HepG2 (cell line): ENCODE results near the gene FBXO48. TPM values are rescaled to one million over a fixed set of nuclear protein-coding genes. Genes with fewer than 3 reads are reported as not detected.

Experiments
- ATAC-seq: fragments of 200-7000 bp; cut with Tn5 transposase; 3 replicates; pipeline ENCODE4 v1.9.1; 2020; ENCODE audit warnings: mild to moderate bottlenecking, moderate library complexity
- BruUV-seq: library from RNA; stranded (reverse); fragments of 400-500 nt; replicated peaks from 2 replicates; lab custom pipeline; 2021; lab: Mats Ljungman, UMichigan
- CTCF ChIA-PET: fragments of 300-600 bp; formaldehyde crosslinking; extraction: SDS; loops from one replicate; lab custom pipeline; 2021; ENCODE audit warnings: low total read pairs, inconsistent platforms, low intra/inter-chr PET ratio; lab: Yijun Ruan, JAX
- POLR2A ChIA-PET: fragments of 350-600 bp; sonication (Branson Sonifier 250); formaldehyde crosslinking; loops from one replicate; lab custom pipeline; 2020; ENCODE audit warnings: antibody characterized with exemption, inconsistent platforms; lab: Yijun Ruan, JAX
- DNase-seq: peaks from one replicate; pipeline ENCODE4 v3.0.0-alpha.2; 2015; ENCODE audit warnings: low spot score
- FAIRE-seq: peaks from 3 replicates; lab custom pipeline; 2011; peaks lifted over from hg19 to GRCh38; lab: Jason Lieb, UNC
- H2AFZ ChIP-seq: one replicate; pipeline ENCODE4 v1.6.1; 2011; ENCODE audit warnings: low read length, inconsistent platforms
- H3K27ac ChIP-seq: fragments of 300-600 bp; 3 replicates; pipeline ENCODE4 v1.8.0; 2011; ENCODE audit warnings: mixed run types, mild to moderate bottlenecking, mixed read lengths, low read length, inconsistent platforms; ENCODE audit not compliant: insufficient read depth; ENCODE audit errors: extremely low read length
- H3K27me3 ChIP-seq, 2 experiments: fragments of 200-600 bp in 1 of 2; 2 replicates in 1 of 2; 3 replicates in 1 of 2; pipeline versions ENCODE4 v1.6.0 to v1.8.0; 2011; ENCODE audit warnings: low read length in 2 of 2, mild to moderate bottlenecking in 2 of 2, moderate library complexity in 2 of 2, inconsistent platforms in 1 of 2; ENCODE audit not compliant: insufficient read depth in 2 of 2, control insufficient read depth in 1 of 2
- H3K36me3 ChIP-seq, 2 experiments: fragments of 200-600 bp in 1 of 2; replicated peaks in 1 of 2; 2 replicates in 1 of 2; 3 replicates in 1 of 2; pipeline versions ENCODE4 v1.5.1 to v1.8.0; 2011; ENCODE audit warnings: low read length in 2 of 2, inconsistent platforms in 1 of 2; ENCODE audit not compliant: insufficient read depth in 2 of 2, control insufficient read depth in 1 of 2
- H3K4me1 ChIP-seq: 2 replicates; pipeline ENCODE4 v1.5.1; 2012; ENCODE audit warnings: low read length, inconsistent platforms; ENCODE audit not compliant: insufficient read depth
- H3K4me2 ChIP-seq: 2 replicates; pipeline ENCODE4 v1.6.0; 2011; ENCODE audit warnings: low read depth, low read length, inconsistent platforms
- H3K4me3 ChIP-seq, 3 experiments: fragments of 200-600 bp in 1 of 3; sonication (generic), shearing (Covaris generic) in 1 of 3; replicated peaks in 1 of 3; 2 replicates each; pipeline ENCODE4 v1.5.1; 2011 to 2016; ENCODE audit warnings: low read length in 3 of 3, inconsistent platforms in 2 of 3, low read depth in 2 of 3, mild to moderate bottlenecking in 2 of 3, control low read depth in 1 of 3, mixed read lengths in 1 of 3; ENCODE audit not compliant: insufficient read depth in 1 of 3
- H3K79me2 ChIP-seq: one replicate; pipeline ENCODE4 v1.6.1; 2011; ENCODE audit warnings: low read length, inconsistent platforms; ENCODE audit not compliant: insufficient read depth
- H3K9ac ChIP-seq: 2 replicates; pipeline ENCODE4 v1.6.0; 2011; ENCODE audit warnings: mild to moderate bottlenecking, low read depth, low read length, inconsistent platforms; ENCODE audit not compliant: insufficient read depth
- H3K9me3 ChIP-seq: 2 replicates; pipeline ENCODE4 v1.5.1; 2012; ENCODE audit warnings: mild to moderate bottlenecking, low read length
- H4K20me1 ChIP-seq: 2 replicates; pipeline ENCODE4 v1.6.0; 2011; ENCODE audit warnings: inconsistent platforms, mild to moderate bottlenecking, low read length, moderate library complexity; ENCODE audit not compliant: insufficient read depth
- CEBPB ChIP-seq: IDR thresholded peaks from 2 replicates; pipeline ENCODE4 v1.6.1; 2011; ENCODE audit warnings: low read depth, low read length, improper control_type of control experiment, borderline replicate concordance
- PTBP1 ChIP-seq: fragments of 200-400 bp; formaldehyde crosslinking; IDR thresholded peaks from 2 replicates; pipeline ENCODE4 v1.6.1; 2018; ENCODE audit warnings: low read length, low read depth; ENCODE audit not compliant: poor library complexity, severe bottlenecking
- SOX13 ChIP-seq, 3 experiments: fragments of 450-650 bp in 1 of 3; sonication (generic) in 1 of 3; formaldehyde crosslinking in 1 of 3; IDR thresholded peaks in 2 of 3; conservative IDR thresholded peaks in 1 of 3; 2 replicates each; pipeline versions ENCODE4 v1.5.0 to v1.6.1; 2016 to 2020; ENCODE audit warnings: antibody characterized with exemption in 1 of 3, mild to moderate bottlenecking in 1 of 3, missing compliant biosample characterization in 1 of 3, missing genetic modification reagents in 1 of 3, moderate library complexity in 1 of 3
- SOX5 ChIP-seq: IDR thresholded peaks from 2 replicates; pipeline ENCODE4 v1.6.1; 2016; ENCODE audit warnings: borderline replicate concordance
- SRSF9 ChIP-seq: fragments of 200-400 bp; formaldehyde crosslinking; IDR thresholded peaks from 2 replicates; pipeline ENCODE4 v1.6.1; 2018; ENCODE audit warnings: borderline replicate concordance, mild to moderate bottlenecking, low read depth, low read length; ENCODE audit not compliant: insufficient read depth, poor library complexity, severe bottlenecking
- WGBS: methylation state at CpG from one replicate; pipeline ENCODE4 v1.1.6; 2017; ENCODE audit warnings: low lambda C conversion rate; 5-methylcytosine and 5-hydroxymethylcytosine counted together
- in situ Hi-C: cut with HindIII; loops from 2 replicates; pipeline ENCODE4 v1.10.0; 2017; ENCODE audit warnings: low pct_unique_long_range_greater_than_20kb; ENCODE audit not compliant: extremely low pct_ligation_motif_present
- intact Hi-C: fragments of 100-400 bp; cut with micrococcal nuclease; formaldehyde crosslinking; loops from one replicate; pipeline ENCODE4 v1.10.0; 2022; ENCODE audit not compliant: unreplicated experiment
- polyA plus RNA-seq, 8 experiments: library from polyadenylated mRNA; depleted of rRNA in 3 of 8; stranded (reverse) in 7 of 8; unstranded in 1 of 8; fragments of >200 nt; fragmentation: Illumina TruSeq in 4 of 8; extraction: Trizol in 4 of 8; gene quantifications; 2 replicates each; pipeline versions ENCODE4 v1.2.1 to v1.2.3, GENCODE V29; 2011 to 2016; ENCODE audit warnings: low read depth in 4 of 8, missing spikeins in 1 of 8, mixed read lengths in 1 of 8; ENCODE audit not compliant: insufficient read depth in 1 of 8
- total RNA-seq, 5 experiments: library from RNA; depleted of rRNA; stranded (reverse); fragments of >200 nt; fragmentation: Illumina TruSeq; extraction: Trizol; gene quantifications; 2 replicates each; pipeline ENCODE4 v1.2.3, GENCODE V29; 2016; ENCODE audit warnings: low read depth in 1 of 5
- TF ChIP-seq, protein P1 (sequence below): sonication (generic); formaldehyde crosslinking; IDR thresholded peaks from 2 replicates; pipeline ENCODE4 v1.9.0; 2021; ENCODE audit warnings: mild to moderate bottlenecking, missing genetic modification reagents
- TF ChIP-seq, protein P2 (sequence below): fragments of 450-650 bp; IDR thresholded peaks from 2 replicates; pipeline ENCODE4 v1.6.1; 2016

Gene FBXO48
- total and polyA plus RNA-seq, 2 of the 13 experiments (the other 11 are each of a cell fraction or from before 2014, with no cell fraction given) = 0.42 to 1.1 TPM

DNA sequence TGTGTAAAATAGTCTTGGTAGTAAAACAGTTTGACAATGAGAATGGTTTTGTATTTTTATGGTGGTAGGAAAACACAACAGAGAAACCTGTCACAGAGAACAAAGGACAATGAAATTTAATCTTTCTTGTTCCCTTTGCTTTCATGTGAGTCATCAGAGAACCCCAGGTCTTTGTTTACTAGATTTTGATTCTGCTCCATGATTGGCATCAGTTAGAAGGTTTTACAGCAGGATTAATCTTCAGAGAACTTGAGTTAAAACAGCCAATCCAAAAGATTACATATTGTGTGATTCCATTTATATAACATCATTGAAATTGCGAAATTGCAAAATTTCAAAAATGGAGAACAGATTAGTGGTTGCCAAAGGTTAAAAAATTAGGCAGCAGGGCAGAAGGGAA lies 2.8 kb upstream of the FBXO48 start:
- POLR2A ChIA-PET = no interaction called here
- no peak for TF ChIP-seq SOX13 (IDR thresholded peaks at IDR 0.05)
- TF ChIP-seq SOX13 (CRISPR knock-in tag; conservative IDR thresholded peaks at IDR 0.05 in 1 of 2, IDR thresholded peaks at IDR 0.05 in 1 of 2) = peak in 1 of 2 experiments; percentile 75; a peak in 2 of 4 replicates
- TF ChIP-seq SRSF9 = no peak
- TF ChIP-seq CEBPB = peak; percentile 79
- TF ChIP-seq SOX5 (CRISPR knock-in tag) = peak; percentile 65; the same call in 1 of the 2 replicates
- TF ChIP-seq, all 625 proteins: peak for 3
- no peak overlapping the region for H3K4me2 ChIP-seq
- H3K79me2 ChIP-seq = no peaks in the 10 kb centered on the region
- no peak overlapping the region for H2AFZ ChIP-seq
- DNase-seq (peak; percentile 37), FAIRE-seq (no peak), ATAC-seq (no peak)
- no peaks in the 10 kb centered on the region; a peak in 1 of 5 replicates for H3K27me3 ChIP-seq
- H3K36me3 ChIP-seq = no peaks in the 10 kb centered on the region
- no peak overlapping the region for H3K4me3 ChIP-seq
- intact Hi-C loops (loop anchor here (1.0 kb wide), 1 partner anchor 14 kb away; no protein-coding TSS in a partner anchor), in situ Hi-C loops (loop anchor here (5.0 to 10.0 kb wide), 2 partner anchors 237 to 455 kb away; no protein-coding TSS in a partner anchor)
- H3K27ac ChIP-seq = no peak overlapping the region
- 63% methylated on average over 1 of the region's 1 CpG for WGBS
- CTCF ChIA-PET = no interaction called here
- no peak overlapping the region for H3K9ac ChIP-seq
- H3K4me1 ChIP-seq = peaks cover 28% of the 10 kb centered on the region
- BruUV-seq = no TSS peak
- no peaks in the 10 kb centered on the region for H4K20me1 ChIP-seq
- H3K9me3 ChIP-seq = no peaks in the 10 kb centered on the region

DNA sequence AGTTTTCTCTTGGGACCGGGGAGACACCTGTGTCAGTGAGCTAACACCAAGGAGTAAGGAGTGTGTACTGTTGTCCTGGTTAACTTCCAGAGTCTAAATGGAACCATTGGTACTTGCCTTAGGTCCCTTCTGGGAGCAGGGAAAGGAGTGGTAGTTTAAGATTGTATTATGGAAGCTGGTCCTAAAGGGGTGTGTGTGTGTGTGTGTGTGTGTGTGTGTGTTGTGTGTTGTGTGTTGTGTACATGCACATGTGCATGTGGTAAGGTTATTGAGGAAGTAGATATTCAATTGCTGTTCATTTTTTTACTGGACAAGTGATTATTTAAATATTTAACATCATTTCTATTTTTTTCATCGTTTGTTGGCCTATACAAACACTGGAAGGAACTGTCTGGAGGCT lies 1.7 kb upstream of the FBXO48 start:
- no peak for FAIRE-seq

More for the DNA sequence above, 1.7 kb upstream of the FBXO48 start:
- no peaks in the 10 kb centered on the region for H3K79me2 ChIP-seq
- H3K4me2 ChIP-seq = peak overlapping the region; percentile 68
- DNase-seq = no peak
- no peaks in the 10 kb centered on the region for H3K9me3 ChIP-seq
- peaks cover 28% of the 10 kb centered on the region for H3K4me1 ChIP-seq
- H3K27me3 ChIP-seq = no peaks in the 10 kb centered on the region; a peak in 1 of 5 replicates
- 67% methylated on average over 2 of the region's 2 CpGs for WGBS
- no peaks in the 10 kb centered on the region for H3K36me3 ChIP-seq
- no peak overlapping the region for H2AFZ ChIP-seq
- H3K27ac ChIP-seq = no peak overlapping the region
- ATAC-seq = no peak
- TF ChIP-seq, protein P1, sequence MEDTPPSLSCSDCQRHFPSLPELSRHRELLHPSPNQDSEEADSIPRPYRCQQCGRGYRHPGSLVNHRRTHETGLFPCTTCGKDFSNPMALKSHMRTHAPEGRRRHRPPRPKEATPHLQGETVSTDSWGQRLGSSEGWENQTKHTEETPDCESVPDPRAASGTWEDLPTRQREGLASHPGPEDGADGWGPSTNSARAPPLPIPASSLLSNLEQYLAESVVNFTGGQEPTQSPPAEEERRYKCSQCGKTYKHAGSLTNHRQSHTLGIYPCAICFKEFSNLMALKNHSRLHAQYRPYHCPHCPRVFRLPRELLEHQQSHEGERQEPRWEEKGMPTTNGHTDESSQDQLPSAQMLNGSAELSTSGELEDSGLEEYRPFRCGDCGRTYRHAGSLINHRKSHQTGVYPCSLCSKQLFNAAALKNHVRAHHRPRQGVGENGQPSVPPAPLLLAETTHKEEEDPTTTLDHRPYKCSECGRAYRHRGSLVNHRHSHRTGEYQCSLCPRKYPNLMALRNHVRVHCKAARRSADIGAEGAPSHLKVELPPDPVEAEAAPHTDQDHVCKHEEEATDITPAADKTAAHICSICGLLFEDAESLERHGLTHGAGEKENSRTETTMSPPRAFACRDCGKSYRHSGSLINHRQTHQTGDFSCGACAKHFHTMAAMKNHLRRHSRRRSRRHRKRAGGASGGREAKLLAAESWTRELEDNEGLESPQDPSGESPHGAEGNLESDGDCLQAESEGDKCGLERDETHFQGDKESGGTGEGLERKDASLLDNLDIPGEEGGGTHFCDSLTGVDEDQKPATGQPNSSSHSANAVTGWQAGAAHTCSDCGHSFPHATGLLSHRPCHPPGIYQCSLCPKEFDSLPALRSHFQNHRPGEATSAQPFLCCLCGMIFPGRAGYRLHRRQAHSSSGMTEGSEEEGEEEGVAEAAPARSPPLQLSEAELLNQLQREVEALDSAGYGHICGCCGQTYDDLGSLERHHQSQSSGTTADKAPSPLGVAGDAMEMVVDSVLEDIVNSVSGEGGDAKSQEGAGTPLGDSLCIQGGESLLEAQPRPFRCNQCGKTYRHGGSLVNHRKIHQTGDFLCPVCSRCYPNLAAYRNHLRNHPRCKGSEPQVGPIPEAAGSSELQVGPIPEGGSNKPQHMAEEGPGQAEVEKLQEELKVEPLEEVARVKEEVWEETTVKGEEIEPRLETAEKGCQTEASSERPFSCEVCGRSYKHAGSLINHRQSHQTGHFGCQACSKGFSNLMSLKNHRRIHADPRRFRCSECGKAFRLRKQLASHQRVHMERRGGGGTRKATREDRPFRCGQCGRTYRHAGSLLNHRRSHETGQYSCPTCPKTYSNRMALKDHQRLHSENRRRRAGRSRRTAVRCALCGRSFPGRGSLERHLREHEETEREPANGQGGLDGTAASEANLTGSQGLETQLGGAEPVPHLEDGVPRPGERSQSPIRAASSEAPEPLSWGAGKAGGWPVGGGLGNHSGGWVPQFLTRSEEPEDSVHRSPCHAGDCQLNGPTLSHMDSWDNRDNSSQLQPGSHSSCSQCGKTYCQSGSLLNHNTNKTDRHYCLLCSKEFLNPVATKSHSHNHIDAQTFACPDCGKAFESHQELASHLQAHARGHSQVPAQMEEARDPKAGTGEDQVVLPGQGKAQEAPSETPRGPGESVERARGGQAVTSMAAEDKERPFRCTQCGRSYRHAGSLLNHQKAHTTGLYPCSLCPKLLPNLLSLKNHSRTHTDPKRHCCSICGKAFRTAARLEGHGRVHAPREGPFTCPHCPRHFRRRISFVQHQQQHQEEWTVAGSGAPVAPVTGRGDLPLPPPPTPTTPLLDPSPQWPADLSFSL = peak; percentile 60; the same call in 1 of the 2 replicates
- TF ChIP-seq, protein P2, sequence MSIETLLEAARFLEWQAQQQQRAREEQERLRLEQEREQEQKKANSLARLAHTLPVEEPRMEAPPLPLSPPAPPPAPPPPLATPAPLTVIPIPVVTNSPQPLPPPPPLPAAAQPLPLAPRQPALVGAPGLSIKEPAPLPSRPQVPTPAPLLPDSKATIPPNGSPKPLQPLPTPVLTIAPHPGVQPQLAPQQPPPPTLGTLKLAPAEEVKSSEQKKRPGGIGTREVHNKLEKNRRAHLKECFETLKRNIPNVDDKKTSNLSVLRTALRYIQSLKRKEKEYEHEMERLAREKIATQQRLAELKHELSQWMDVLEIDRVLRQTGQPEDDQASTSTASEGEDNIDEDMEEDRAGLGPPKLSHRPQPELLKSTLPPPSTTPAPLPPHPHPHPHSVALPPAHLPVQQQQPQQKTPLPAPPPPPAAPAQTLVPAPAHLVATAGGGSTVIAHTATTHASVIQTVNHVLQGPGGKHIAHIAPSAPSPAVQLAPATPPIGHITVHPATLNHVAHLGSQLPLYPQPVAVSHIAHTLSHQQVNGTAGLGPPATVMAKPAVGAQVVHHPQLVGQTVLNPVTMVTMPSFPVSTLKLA = 0 out of 2 replicates have a peak, but pooled peaks have one; percentile 12
- no peak for TF ChIP-seq PTBP1
- no TSS peak for BruUV-seq
- H3K9ac ChIP-seq = no peak overlapping the region
- intact Hi-C loops = no loop called here
- no peaks in the 10 kb centered on the region for H4K20me1 ChIP-seq
- no peak overlapping the region; a peak in 2 of 6 replicates for H3K4me3 ChIP-seq
- ChIA-PET CTCF (no interaction called here), POLR2A (interaction anchor here (1.3 kb wide), 1 partner anchor 217 kb away, joined by 3 read pairs; the partner anchor contains the start of gene PPP3R1)
- in situ Hi-C loops = loop anchor here (5.0 to 10.0 kb wide), 2 partner anchors 238 to 456 kb away; no protein-coding TSS in a partner anchor
